Left cardiac atrium (tissue), 4 donors: ENCODE data around the gene SETD1A. TPM values are rescaled to one million over a fixed set of nuclear protein-coding genes. Genes with fewer than 3 reads are reported as not detected.
"Not testable (repeated sequence)": the region's sequence is repeated elsewhere in the genome, so short reads cannot be mapped to it uniquely, and the experiment has no call there.

Experiments
- ATAC-seq, 2 donors: fragments of 200-7000 bp; cut with Tn5 transposase; one replicate each; pipeline ENCODE4 v1.9.1; 2020; ENCODE audit warnings: mild to moderate bottlenecking in 2 of 2, moderate library complexity in 2 of 2
- DNase-seq: peaks from one replicate; pipeline ENCODE4 v3.0.0-alpha.2; 2020
- intact Hi-C, 2 donors: fragments of 100-400 bp; cut with DNase I; formaldehyde crosslinking; loops; one replicate each; pipeline versions ENCODE4 v1.14.1 to v1.15.1; 2022 to 2023
- total RNA-seq, 2 donors: library from RNA; stranded (reverse); fragmentation: NEBNext Ultra II Directional; extraction: Animal tissue kit (Norgen Biotek cat#: 25700); gene quantifications; one replicate each; pipeline ENCODE4 v1.2.1, GENCODE V29; 2021
- donor health status: DM: no; HTN: yes; CAD: no.
- donor health status: DM: no; HTN: yes; CAD: no; lungs with severe emphysema.
- donor health status: DM: yes; HTN: yes; CAD: no.
- donor health status: Dilated cardiomyopathy.

The SETD1A gene
- total RNA-seq, 2 donors from 2014 or later: 9.2 to 10.9 TPM

DNA sequence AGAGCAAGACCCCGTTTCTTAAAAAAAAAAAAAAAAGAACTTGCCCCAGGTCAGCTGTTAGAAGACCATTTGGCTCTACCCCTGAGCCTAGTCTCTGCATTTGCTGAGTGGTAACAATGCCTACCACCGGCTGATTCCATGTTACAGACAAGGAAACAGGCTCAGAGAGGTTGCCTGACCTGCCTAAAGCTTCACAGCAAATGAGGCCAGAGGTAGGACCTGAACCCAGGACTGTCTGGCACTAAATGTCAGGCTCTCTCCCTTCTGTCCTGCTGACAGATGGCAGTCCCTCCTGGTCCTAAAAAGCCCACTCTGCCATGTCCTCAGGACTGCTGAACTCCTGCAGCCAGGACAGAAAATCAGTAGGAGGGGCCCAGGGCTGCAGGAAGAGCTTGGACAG, 47.1 kb downstream of the SETD1A start:
- DNase-seq: no peak
- intact Hi-C loops: no loop called here
- ATAC-seq: no peak

DNA sequence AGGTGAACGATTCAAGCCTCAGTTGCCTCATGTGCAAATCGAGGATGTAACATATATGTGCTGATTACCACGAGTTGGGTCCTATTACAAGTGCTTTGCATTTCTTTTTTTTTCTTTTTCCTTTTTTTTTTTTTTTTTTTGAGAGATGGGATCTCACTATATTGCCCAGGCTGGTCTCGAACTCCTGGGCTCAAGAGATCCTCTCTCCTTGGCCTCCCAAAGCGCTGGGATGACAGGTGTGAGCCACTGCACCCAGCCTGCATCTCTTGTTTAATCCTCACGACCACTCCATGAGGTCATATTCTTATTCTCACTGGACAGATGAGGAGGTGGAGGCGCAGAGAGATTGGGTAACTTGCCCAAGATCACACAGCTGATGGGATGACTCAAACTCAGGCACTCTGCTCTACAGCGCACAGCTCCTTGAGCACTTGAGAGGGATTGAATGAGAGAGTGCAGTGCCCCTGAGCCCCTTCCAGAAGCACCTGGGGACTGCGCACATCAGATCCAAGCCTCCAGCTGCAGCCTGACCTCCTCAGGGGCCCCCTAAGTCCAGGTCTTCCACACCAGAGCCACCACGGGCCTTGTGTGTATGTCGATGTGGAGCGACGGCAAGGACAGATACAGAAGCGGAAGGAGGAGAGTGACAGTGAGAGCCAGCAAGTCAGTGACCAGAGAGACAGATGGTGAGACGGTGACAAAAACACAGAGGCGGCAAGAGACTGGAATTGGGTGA, 48.0 kb downstream of the SETD1A start:
- intact Hi-C loops: no loop called here
- DNase-seq: no peak
- ATAC-seq: no peak

DNA sequence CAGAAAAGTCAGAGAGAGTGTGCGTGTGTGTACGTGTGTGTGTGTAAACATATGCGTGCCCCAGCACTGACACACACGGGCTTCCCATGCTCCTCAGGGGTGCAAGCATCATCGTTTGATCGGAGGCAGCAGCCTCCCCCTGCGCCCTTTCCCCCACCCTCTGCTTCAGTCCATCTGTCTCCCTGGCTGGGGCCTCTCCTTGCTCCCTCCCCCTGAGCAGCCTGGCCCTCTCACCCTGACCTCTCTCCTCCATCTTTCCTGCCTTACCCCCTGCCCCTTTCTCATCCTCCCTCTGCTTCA, 48.5 kb downstream of the SETD1A start:
- DNase-seq (no peak), ATAC-seq (no peak)
- intact Hi-C loops: no loop called here

DNA sequence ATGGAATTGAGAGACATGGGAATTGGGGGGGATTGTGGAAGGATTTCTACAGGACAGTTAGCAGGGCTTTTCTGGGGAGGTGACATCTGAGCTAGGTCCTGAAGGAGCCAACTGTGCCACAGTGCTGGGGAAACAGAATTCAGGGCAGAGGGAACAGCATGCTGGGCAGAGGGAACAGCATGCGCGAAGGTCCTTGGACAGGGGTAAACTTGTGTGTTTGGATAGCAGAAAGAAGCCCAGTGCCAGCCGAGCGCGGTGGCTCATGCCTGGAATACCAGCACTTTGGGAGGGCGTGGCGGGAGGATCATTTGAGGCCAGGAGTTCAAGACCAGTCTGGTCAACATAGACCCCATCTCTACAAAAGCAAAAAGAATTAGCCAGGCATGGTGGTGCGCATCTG, 49.0 kb downstream of the SETD1A start:
- DNase-seq: no peak
- intact Hi-C loops: no loop called here
- ATAC-seq: no peak

DNA sequence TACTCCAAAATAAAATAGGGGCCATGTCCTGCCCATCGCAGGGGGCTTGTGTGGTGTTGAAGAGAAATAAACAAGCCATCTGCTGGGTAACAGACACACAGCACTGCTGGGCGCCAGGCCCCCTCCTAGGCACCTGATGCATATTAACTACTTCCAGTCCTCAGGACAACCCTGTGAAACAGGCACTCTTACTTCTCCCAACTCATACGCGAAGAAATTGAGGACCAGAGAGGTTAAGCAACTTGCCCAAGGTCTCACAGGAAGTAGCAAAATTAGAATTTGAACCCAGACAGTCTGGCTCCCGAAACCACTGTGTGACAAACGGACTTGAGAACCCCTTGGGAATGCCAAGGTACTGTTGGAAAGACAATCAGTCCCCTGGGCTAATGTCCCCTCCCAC, 50.1 kb downstream of the SETD1A start:
- no peak for DNase-seq
- intact Hi-C loops: no loop called here

DNA sequence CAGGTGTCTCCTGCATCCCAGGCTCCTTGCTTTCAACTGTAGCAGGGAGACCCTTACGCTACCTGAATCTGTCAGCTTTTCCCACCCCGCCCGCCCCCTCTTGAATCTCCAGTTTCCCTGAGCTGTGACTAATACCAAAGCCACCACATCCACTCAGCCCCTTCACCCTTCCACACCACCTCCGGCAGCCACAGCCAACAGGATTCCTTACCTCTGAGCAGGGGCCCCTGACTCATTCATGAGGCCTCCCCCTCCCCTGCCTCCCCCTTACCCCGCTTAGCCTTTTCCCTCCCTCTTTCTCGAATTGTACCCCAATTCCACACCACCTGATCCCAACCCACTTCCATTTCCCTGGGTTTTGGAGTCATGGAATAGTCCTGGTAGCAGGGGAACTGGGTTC, 50.6 kb downstream of the SETD1A start:
- intact Hi-C loops: no loop called here
- DNase-seq: no peak
- no peak for ATAC-seq

More for the DNA sequence above, 50.1 kb downstream of the SETD1A start:
- ATAC-seq: no peak

DNA sequence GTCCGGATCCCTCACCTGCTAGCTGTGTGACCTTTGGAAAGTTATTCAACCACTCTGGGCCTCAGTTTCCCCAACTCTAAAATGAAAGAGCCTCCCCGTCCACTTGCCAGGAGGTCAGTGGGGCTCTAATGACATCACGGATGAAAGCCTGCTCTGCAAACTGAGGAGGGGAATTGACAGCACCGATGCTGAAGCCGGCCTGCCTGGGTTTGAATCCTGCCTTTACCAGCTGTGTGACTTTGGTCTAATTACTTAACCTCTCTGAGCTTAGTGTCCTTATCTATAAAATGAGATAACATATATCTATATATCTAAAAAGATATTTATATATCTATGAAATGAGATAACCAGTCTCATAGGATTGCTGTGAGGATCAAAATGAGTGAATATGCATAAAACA, 51.0 kb downstream of the SETD1A start:
- ATAC-seq: no peak
- intact Hi-C loops: no loop called here
- DNase-seq: no peak

DNA sequence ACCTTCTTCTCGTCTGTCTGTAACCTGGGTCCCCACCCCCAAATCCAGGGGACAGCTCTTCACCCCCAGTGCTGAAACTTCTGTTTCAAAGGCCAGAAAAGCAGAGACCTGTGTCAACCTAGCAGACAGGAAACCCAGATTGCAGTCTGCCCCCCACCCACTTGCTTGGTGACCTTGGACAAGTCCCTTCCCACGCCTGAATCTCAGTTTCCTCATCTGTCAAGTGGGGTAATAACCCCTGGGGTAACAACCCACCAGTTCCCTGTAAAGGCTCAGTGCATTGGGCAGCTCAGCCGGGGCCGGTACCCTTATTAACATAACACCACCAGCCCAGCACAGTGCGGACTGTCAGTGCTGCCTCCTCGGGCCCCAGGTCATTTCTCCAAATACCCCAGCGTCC, 51.6 kb downstream of the SETD1A start:
- ATAC-seq (no peak), DNase-seq (no peak)
- intact Hi-C loops: no loop called here

DNA sequence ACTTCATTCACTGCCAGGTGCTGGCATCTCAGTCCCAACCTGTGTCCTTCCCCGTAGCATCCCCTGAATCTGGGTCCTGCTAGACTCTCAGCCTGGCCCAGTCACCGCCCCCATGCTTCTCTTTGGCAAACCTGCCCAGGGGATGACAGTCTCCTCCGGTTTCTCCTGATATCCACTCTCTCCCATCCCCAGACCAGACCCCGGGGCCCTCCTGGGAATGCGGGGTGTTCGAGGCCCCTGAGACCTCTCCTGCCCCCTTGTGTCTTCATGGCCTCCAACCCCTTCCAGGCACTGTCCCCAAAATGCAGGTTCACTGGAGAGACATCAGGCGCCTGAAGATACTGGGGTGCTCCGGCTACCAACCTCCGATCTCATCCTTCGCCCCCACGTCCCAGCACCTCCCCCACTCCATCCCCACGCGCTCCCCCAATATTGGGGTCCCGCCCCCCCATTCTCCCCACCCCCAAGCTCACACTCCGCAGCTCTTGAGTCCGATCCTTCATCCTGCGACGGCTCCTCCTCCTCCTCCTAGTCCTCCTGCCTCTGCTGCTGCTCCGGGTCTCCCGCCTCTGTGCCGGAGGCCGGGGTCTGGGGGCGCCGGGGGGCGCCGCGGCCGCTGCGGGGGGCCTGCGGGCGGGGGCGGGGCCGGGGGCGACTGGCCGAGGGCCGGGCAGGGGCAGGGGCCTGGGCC, 52.5 kb downstream of the SETD1A start:
- intact Hi-C loops: no loop called here
- DNase-seq (no peak), ATAC-seq (no peak)

DNA sequence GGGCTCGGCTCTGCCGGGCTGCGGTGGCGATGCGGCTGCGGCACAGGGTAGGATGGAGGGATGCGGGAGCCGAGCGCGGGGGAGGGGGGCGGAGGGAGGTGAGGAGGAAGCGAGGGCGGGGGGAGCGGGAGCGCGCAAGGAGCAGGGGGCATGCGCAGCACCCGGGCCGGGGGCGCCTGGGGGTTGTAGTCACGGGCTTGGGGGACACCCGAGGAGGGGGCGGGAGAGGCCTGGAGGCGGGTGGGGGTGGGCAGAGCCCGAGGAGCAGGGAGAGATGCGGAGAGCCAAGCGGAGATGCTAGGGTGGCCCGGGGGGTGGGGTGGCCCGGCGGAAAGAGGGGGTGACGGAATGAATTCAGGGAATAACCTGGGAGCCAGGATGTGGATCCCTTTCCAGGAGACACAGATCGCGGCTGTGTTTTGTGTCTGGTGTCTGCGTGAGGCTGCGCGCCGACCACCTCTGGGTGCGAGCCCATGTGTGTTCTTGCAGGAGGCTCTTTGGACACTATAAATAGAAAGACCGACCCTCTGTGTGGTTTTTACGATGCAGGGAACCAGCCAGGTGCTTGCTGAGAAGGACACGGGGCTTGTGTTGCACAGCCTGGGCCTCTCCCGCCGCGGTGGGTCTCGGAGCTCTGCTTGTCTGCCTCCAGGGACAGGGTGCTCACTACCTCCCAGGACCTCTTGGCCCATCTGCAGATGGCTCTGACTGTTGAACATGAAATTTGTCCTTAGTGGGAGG, 53.2 kb downstream of the SETD1A start, which contains the start of gene STX1B:
STX1B (minus strand) TSS at position 54 of the 741 bp plus-strand sequence. CDS start 242 bp downstream, outside the sequence.
- ATAC-seq (no peak), DNase-seq (no peak)
- intact Hi-C loops: no loop called here

DNA sequence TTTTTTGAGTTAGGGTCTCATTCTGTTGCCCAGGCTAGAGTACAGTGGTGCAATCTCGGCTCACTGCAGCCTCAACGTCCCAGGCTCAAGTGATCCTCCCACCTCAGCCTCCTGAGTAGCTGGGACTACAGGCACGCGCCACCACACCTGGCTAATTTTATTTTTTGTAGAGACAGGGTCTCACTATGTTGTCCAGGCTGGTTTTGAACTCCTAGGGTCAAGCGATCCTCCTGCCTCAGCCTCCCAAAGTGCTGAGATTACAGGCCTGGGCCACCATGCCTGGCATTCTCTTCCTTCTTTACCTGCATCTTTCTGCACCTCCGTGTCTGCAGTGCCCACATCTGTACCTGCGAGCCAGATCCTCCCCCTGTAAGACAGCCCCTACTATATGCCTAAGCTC, 54.3 kb downstream of the SETD1A start:
- ATAC-seq, DNase-seq, intact Hi-C loops: not testable (repeated sequence)

DNA sequence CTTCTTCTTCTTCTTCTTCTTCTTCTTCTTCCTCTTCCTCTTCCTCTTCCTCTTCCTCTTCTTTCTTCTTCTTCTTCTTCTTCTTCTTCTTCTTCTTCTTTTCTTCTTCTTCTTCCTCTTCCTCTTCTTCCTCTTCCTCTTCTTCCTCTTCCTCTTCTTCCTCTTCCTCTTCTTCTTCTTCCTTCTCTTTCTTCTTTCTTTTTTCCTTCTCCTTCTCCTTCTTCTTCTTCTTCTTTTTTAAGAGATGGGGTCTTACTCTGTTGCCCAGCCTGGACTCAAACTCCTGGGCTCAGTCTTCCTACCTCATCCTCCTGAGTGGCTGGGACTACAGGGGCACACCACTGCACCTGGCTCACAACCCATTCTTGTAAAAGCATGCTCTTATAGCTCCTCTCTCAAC, 55.7 kb downstream of the SETD1A start:
- ATAC-seq, DNase-seq, intact Hi-C loops: not testable (repeated sequence)

DNA sequence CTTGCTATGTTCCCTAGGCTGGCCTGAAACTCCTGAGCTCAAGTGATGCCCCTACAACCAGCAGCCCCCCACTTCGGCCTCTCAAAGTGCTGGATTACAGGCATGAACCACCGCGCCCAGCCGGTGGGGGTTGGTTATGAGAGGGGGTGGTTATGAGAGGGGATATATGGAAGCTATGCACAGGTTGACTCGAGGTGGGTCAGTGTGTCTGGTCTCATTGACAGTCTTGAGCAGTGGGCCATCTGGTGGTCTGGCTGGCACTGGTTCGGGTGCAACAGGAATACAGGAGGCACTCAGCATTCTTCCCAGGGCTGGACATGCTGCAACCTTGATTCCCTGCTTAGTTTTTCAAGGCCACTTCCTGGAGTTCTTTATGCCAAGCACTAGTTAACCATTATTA, 58.5 kb downstream of the SETD1A start:
- intact Hi-C loops: no loop called here
- DNase-seq (no peak), ATAC-seq (no peak)

DNA sequence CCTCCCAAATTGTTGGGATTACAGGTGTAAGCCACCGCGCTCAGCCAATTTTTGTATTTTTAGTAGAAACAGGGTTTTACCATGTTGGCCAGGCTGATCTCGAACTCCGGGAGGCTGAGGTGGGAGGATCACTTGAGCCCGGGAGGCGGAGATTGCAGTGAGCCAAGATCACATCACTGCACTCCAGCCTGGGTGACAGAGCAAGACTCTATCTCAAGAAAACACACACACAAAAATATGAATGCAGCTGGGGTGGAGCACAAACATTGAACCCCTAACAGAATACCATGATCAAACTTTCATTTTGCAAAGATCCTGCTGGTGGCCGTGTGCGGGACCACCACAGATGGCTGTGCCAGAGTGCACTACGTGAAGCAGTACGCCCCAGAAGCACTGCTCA, 60.2 kb downstream of the SETD1A start:
- ATAC-seq, DNase-seq, intact Hi-C loops: not testable (repeated sequence)

DNA sequence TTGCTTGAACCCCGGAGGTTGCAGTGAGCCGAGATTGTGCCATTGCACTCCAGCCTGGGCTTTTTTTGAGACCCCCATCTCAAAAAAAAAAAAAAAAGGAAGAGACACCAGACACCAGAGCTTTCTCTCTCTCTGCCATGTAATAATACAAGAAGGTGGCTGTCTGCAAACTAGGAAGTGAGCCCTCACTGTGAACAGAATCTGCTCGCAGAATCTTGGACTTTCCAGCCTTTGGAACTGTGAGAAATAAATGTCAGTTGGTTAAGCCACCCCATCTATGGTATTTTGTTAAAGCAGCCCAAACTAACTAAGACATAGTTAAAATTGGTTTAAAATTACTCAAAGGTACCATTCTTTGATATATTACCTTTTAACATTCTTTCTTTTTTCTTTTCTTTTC, 63.0 kb downstream of the SETD1A start:
- intact Hi-C loops: no loop called here
- ATAC-seq (no peak), DNase-seq (no peak)

DNA sequence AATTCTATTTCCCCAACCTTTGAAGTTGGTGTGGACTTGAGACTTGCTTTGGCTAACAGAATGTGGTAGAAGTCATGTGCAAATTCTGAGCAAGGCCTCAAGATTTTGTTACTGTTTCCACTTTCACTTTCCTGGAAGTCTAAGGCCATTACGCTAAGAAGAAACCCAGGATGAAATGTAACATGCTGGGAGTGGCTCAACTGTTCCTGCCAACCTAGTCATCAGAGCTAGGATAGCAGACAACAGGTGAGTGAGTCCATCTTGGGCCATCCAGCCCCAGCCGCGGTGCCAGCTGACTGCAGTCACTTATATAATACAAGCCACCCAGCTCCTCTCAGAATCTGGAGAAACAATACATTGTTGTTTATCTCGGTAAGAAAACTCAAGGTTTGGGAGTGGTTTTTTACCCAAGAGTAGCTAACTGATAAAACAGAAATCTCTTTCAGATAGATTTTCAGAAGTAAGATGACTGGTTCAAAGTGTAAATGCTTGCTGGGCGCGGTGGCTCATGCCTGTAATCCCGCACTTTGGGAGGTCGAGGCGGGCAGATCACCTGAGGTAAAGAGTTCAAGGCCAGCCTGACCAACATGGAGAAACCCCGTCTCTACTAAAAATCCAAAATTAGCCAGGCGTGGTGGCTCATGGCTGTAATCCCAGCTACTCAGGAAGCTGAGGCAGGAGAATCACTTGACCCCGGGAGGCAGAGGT, 65.1 kb downstream of the SETD1A start:
- intact Hi-C loops: no loop called here
- ATAC-seq (no peak), DNase-seq (no peak)

DNA sequence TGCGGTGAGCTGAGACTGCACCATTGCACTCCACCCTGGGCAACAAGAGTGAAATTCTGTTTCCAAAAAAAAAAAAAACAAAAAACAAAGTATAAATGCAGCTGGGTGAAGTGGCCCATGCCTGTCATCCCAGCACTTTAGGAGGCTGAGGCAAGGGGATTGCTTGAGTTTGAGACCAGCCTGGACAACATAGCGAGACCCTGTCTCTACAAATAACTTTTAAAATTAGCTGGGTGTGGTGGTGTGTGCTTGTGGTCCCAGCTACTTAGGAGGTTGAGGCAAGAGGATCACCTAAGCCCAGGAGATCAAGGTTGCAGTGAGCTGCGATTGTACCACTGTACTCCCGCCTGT, 65.7 kb downstream of the SETD1A start:
- DNase-seq (no peak), ATAC-seq (no peak)
- intact Hi-C loops: no loop called here

DNA sequence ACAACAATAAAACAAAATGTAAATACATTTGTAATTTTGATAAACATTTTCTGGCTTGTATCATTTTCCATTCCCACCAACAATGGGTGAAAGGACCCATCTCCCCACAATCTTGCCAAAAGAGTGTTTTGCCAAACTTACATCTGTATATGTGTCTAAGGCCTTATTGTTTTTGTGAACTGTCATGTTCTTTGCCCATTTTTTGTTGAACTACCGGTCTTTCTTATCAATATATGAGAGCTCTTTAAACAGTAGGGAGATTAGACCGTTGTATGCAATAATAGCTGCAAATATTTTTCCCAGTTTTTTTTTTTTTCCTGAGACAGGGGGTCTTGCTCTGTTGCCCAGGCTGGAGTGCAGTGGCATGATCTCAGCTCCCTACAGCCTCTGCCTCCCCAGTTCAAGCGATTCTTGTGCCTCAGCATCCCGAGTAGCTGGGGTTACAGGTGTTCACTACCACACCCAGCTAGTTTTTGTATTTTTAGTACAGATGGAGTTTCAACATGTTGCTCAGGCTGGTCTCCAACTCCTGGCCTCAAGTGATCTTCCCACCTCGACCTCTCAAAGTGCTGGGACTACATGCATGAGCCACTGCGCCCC, 66.2 kb downstream of the SETD1A start:
- intact Hi-C loops: no loop called here
- DNase-seq: no peak
- no peak for ATAC-seq

DNA sequence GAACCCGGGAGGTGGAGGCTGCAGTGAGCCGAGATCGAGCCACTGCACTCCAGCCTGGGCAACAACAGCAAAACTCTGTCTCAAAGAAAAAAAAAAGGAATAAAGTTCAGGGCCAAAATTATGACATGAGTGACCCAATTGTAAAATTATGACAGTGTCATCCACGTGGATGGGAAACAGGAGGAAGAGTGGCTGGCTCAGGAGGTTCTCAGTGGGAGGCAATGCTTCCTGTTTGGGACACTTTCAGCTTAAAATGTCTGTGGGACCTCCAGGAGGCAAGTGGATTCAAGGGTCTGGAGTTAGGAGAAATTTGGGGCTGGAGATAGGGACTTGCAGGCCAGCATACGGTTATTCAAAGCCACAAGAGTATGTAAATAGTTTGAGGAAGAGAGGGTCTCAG, 67.8 kb downstream of the SETD1A start:
- no peak for DNase-seq
- peak in 1 of 2 donors; percentile 59 for ATAC-seq
- intact Hi-C loops: no loop called here
